NT2/D1 (cell line): ENCODE measurements around the gene VPS16.

ENCODE experiments used
- DNase-seq: peaks from one replicate; pipeline ENCODE4 v3.0.0-alpha.2; 2011; ENCODE audit warnings: low read depth, low spot score
- H3K27me3 ChIP-seq: 2 replicates; pipeline ENCODE4 v1.6.0; 2011; ENCODE audit warnings: mild to moderate bottlenecking; ENCODE audit not compliant: insufficient read length, insufficient read depth
- H3K36me3 ChIP-seq: 2 replicates; pipeline ENCODE4 v1.6.1; 2011; ENCODE audit warnings: mild to moderate bottlenecking, low read length, mixed read lengths; ENCODE audit not compliant: insufficient read depth, insufficient read length
- H3K4me1 ChIP-seq: 2 replicates; pipeline ENCODE4 v1.5.1; 2011; ENCODE audit not compliant: insufficient read depth, insufficient read length
- H3K4me3 ChIP-seq: 2 replicates; pipeline ENCODE4 v1.5.1; 2011; ENCODE audit warnings: low read depth; ENCODE audit not compliant: insufficient read length
- H3K9ac ChIP-seq: 2 replicates; pipeline ENCODE4 v1.6.0; 2011; ENCODE audit warnings: low read depth; ENCODE audit not compliant: insufficient read length
- H3K9me3 ChIP-seq: 2 replicates; pipeline ENCODE4 v1.5.1; 2011; ENCODE audit warnings: mild to moderate bottlenecking, low read length; ENCODE audit not compliant: insufficient read depth
- SUZ12 ChIP-seq: IDR thresholded peaks from 2 replicates; pipeline ENCODE4 v1.6.1; 2011; ENCODE audit not compliant: insufficient read length, insufficient read depth; ENCODE audit errors: extremely low read depth
- YY1 ChIP-seq: IDR thresholded peaks from 2 replicates; pipeline ENCODE4 v1.6.1; 2011; ENCODE audit not compliant: insufficient read length, insufficient read depth
- ZNF274 ChIP-seq: IDR thresholded peaks from 2 replicates; pipeline ENCODE4 v1.6.1; 2011; ENCODE audit warnings: mild to moderate bottlenecking, low read depth, low read length

VPS16 gene

GRCh38 chr20:2849529-2849928, 9.0 kb downstream of the VPS16 start:
- TF ChIP-seq SUZ12 (no peak), ZNF274 (no peak), YY1 (no peak)
- Histone ChIP-seq H3K27me3 (no peaks in the 10 kb centered on the region), H3K36me3 (peaks cover 3% of the 10 kb centered on the region), H3K4me3 (no peak overlapping the region), H3K9ac (no peak overlapping the region), H3K4me1 (peaks cover 3% of the 10 kb centered on the region), H3K9me3 (no peaks in the 10 kb centered on the region)
- DNase-seq, result no peak

GRCh38 chr20:2851086-2851485, 10.5 kb downstream of the VPS16 start:
- no peak for DNase-seq
- Histone ChIP-seq H3K4me3 (no peak overlapping the region), H3K9me3 (no peaks in the 10 kb centered on the region), H3K9ac (no peak overlapping the region), H3K27me3 (no peaks in the 10 kb centered on the region), H3K4me1 (peaks cover 3% of the 10 kb centered on the region), H3K36me3 (no peaks in the 10 kb centered on the region)
- TF ChIP-seq YY1 (no peak), SUZ12 (no peak), ZNF274 (no peak)

- Histone ChIP-seq H3K4me1 (no peaks in the 10 kb centered on the region), H3K36me3 (peaks cover 30% of the 10 kb centered on the region), H3K4me3 (no peak overlapping the region), H3K27me3 (no peaks in the 10 kb centered on the region), H3K9ac (no peak overlapping the region), H3K9me3 (no peaks in the 10 kb centered on the region)
- DNase-seq, result no peak
- TF ChIP-seq ZNF274 (no peak), SUZ12 (no peak), YY1 (no peak)
Measured at GRCh38 chr20:2858591-2858990, 18.0 kb downstream of the VPS16 start.

- Histone ChIP-seq H3K9ac (no peak overlapping the region), H3K27me3 (no peaks in the 10 kb centered on the region), H3K9me3 (no peaks in the 10 kb centered on the region), H3K4me3 (no peak overlapping the region), H3K36me3 (peaks cover 38% of the 10 kb centered on the region), H3K4me1 (no peaks in the 10 kb centered on the region)
- no peak for TF ChIP-seq ZNF274
- no peak for TF ChIP-seq SUZ12
- no peak for TF ChIP-seq YY1
- DNase-seq, result no peak
Measured at GRCh38 chr20:2859330-2860121, 19.0 kb downstream of the VPS16 start.

- Histone ChIP-seq H3K9ac (no peak overlapping the region), H3K4me1 (no peaks in the 10 kb centered on the region), H3K36me3 (peaks cover 62% of the 10 kb centered on the region), H3K4me3 (no peak overlapping the region), H3K9me3 (no peaks in the 10 kb centered on the region), H3K27me3 (no peaks in the 10 kb centered on the region)
- TF ChIP-seq SUZ12 (no peak), YY1 (no peak), ZNF274 (no peak)
- no peak for DNase-seq
Measured at GRCh38 chr20:2864626-2865025, 24.1 kb downstream of the VPS16 start.

- H3K4me1 ChIP-seq, result no peaks in the 10 kb centered on the region
- H3K27me3 ChIP-seq, result no peaks in the 10 kb centered on the region
- H3K9ac ChIP-seq, result no peak overlapping the region
- no peak overlapping the region for H3K4me3 ChIP-seq
- DNase-seq, result no peak
- H3K9me3 ChIP-seq, result no peaks in the 10 kb centered on the region
- TF ChIP-seq SUZ12 (no peak), ZNF274 (no peak), YY1 (no peak)
- H3K36me3 ChIP-seq, result peaks cover 60% of the 10 kb centered on the region
Measured at GRCh38 chr20:2865101-2865500, 24.6 kb downstream of the VPS16 start.

GRCh38 chr20:2865630-2866029, 25.1 kb downstream of the VPS16 start:
- TF ChIP-seq YY1 (no peak), ZNF274 (no peak), SUZ12 (no peak)
- H3K9ac ChIP-seq, result no peak overlapping the region
- H3K4me3 ChIP-seq, result no peak overlapping the region
- DNase-seq, result no peak
- no peaks in the 10 kb centered on the region for H3K27me3 ChIP-seq
- H3K36me3 ChIP-seq, result peaks cover 55% of the 10 kb centered on the region
- no peaks in the 10 kb centered on the region for H3K4me1 ChIP-seq
- no peaks in the 10 kb centered on the region for H3K9me3 ChIP-seq

GRCh38 chr20:2866236-2866635, 25.7 kb downstream of the VPS16 start:
- Histone ChIP-seq H3K4me3 (no peak overlapping the region), H3K27me3 (peaks cover 5% of the 10 kb centered on the region), H3K9ac (no peak overlapping the region), H3K4me1 (no peaks in the 10 kb centered on the region), H3K9me3 (no peaks in the 10 kb centered on the region), H3K36me3 (peaks cover 49% of the 10 kb centered on the region)
- DNase-seq, result no peak
- TF ChIP-seq ZNF274 (no peak), YY1 (no peak), SUZ12 (no peak)
